ENCODE data around the gene NTRK3. TPM values are rescaled to one million over a fixed set of nuclear protein-coding genes. Genes with fewer than 3 reads are reported as not detected.

The NTRK3 gene
- total RNA-seq, 2 experiments from 2014 or later = not detected

- Mint-ChIP-seq H3K27ac (no peak overlapping the region), H3K4me1 (ENCODE audit: low read depth) (no peaks in the 10 kb centered on the region), H3K36me3 (ENCODE audit: low read depth) (no peaks in the 10 kb centered on the region), H3K4me3 (no peak overlapping the region), H3K27me3 (ENCODE audit: low read depth) (no peaks in the 10 kb centered on the region), H3K9me3 (ENCODE audit: insufficient read depth) (no peaks in the 10 kb centered on the region)
- DNase-seq = no peak
- ChIA-PET POLR2A (no interaction called here), CTCF (no interaction called here)
- ATAC-seq = no peak
These were observed 129.7 kb downstream of the NTRK3 start for GRCh38 chr15:88126695-88127431.

GRCh38 chr15:88125576-88125975 lies 131.0 kb downstream of the NTRK3 start:
- ATAC-seq (no peak), DNase-seq (no peak)
- POLR2A ChIA-PET = no interaction called here
- no peak overlapping the region for H3K4me3 Mint-ChIP-seq
- no peaks in the 10 kb centered on the region for H3K4me1 Mint-ChIP-seq (ENCODE audit: low read depth)
- H3K27ac Mint-ChIP-seq = no peak overlapping the region
- H3K9me3 Mint-ChIP-seq (ENCODE audit: insufficient read depth) = no peaks in the 10 kb centered on the region
- H3K36me3 Mint-ChIP-seq (ENCODE audit: low read depth) = no peaks in the 10 kb centered on the region
- no peaks in the 10 kb centered on the region for H3K27me3 Mint-ChIP-seq (ENCODE audit: low read depth)
- CTCF ChIA-PET = no interaction called here

GRCh38 chr15:88124199-88124598 lies 132.3 kb downstream of the NTRK3 start:
- no peaks in the 10 kb centered on the region for H3K27me3 Mint-ChIP-seq (ENCODE audit: low read depth)
- H3K4me3 Mint-ChIP-seq = no peak overlapping the region
- H3K36me3 Mint-ChIP-seq (ENCODE audit: low read depth) = no peaks in the 10 kb centered on the region
- ChIA-PET CTCF (no interaction called here), POLR2A (no interaction called here)
- no peak overlapping the region for H3K27ac Mint-ChIP-seq
- no peak for DNase-seq
- ATAC-seq = no peak
- no peaks in the 10 kb centered on the region for H3K4me1 Mint-ChIP-seq (ENCODE audit: low read depth)
- no peaks in the 10 kb centered on the region for H3K9me3 Mint-ChIP-seq (ENCODE audit: insufficient read depth)

GRCh38 chr15:88121968-88122530 lies 134.5 kb downstream of the NTRK3 start:
- H3K27me3 Mint-ChIP-seq (ENCODE audit: low read depth) = no peaks in the 10 kb centered on the region
- DNase-seq (no peak), ATAC-seq (no peak)
- ChIA-PET CTCF (no interaction called here), POLR2A (no interaction called here)
- H3K36me3 Mint-ChIP-seq (ENCODE audit: low read depth) = no peaks in the 10 kb centered on the region
- no peaks in the 10 kb centered on the region for H3K4me1 Mint-ChIP-seq (ENCODE audit: low read depth)
- no peak overlapping the region for H3K4me3 Mint-ChIP-seq
- H3K27ac Mint-ChIP-seq = no peak overlapping the region
- H3K9me3 Mint-ChIP-seq (ENCODE audit: insufficient read depth) = no peaks in the 10 kb centered on the region

GRCh38 chr15:88120026-88120425 lies 136.5 kb downstream of the NTRK3 start:
- H3K27me3 Mint-ChIP-seq (ENCODE audit: low read depth) = no peaks in the 10 kb centered on the region
- ChIA-PET POLR2A (no interaction called here), CTCF (no interaction called here)
- H3K4me3 Mint-ChIP-seq = no peak overlapping the region
- H3K36me3 Mint-ChIP-seq (ENCODE audit: low read depth) = no peaks in the 10 kb centered on the region
- H3K27ac Mint-ChIP-seq = no peak overlapping the region
- ATAC-seq (no peak), DNase-seq (no peak)
- no peaks in the 10 kb centered on the region for H3K4me1 Mint-ChIP-seq (ENCODE audit: low read depth)
- no peaks in the 10 kb centered on the region for H3K9me3 Mint-ChIP-seq (ENCODE audit: insufficient read depth)

GRCh38 chr15:88118741-88119140 lies 137.8 kb downstream of the NTRK3 start:
- Mint-ChIP-seq H3K36me3 (ENCODE audit: low read depth) (no peaks in the 10 kb centered on the region), H3K4me3 (no peak overlapping the region), H3K4me1 (ENCODE audit: low read depth) (no peaks in the 10 kb centered on the region), H3K9me3 (ENCODE audit: insufficient read depth) (no peaks in the 10 kb centered on the region), H3K27me3 (ENCODE audit: low read depth) (no peaks in the 10 kb centered on the region), H3K27ac (no peak overlapping the region)
- ChIA-PET CTCF (no interaction called here), POLR2A (no interaction called here)
- ATAC-seq = no peak
- DNase-seq = no peak

- no peak overlapping the region for H3K4me3 Mint-ChIP-seq
- CTCF ChIA-PET = no interaction called here
- no peaks in the 10 kb centered on the region for H3K27me3 Mint-ChIP-seq (ENCODE audit: low read depth)
- no peaks in the 10 kb centered on the region for H3K36me3 Mint-ChIP-seq (ENCODE audit: low read depth)
- no peaks in the 10 kb centered on the region for H3K9me3 Mint-ChIP-seq (ENCODE audit: insufficient read depth)
- DNase-seq (no peak), ATAC-seq (no peak)
- no peak overlapping the region for H3K27ac Mint-ChIP-seq
- H3K4me1 Mint-ChIP-seq (ENCODE audit: low read depth) = no peaks in the 10 kb centered on the region
- POLR2A ChIA-PET = no interaction called here
These were observed 138.5 kb downstream of the NTRK3 start for GRCh38 chr15:88118035-88118434.

- H3K27ac Mint-ChIP-seq = no peak overlapping the region
- ATAC-seq (no peak), DNase-seq (no peak)
- no peaks in the 10 kb centered on the region for H3K27me3 Mint-ChIP-seq (ENCODE audit: low read depth)
- no peak overlapping the region for H3K4me3 Mint-ChIP-seq
- CTCF ChIA-PET = no interaction called here
- H3K36me3 Mint-ChIP-seq (ENCODE audit: low read depth) = no peaks in the 10 kb centered on the region
- no peaks in the 10 kb centered on the region for H3K4me1 Mint-ChIP-seq (ENCODE audit: low read depth)
- H3K9me3 Mint-ChIP-seq (ENCODE audit: insufficient read depth) = no peaks in the 10 kb centered on the region
- POLR2A ChIA-PET = no interaction called here
These were observed 140.9 kb downstream of the NTRK3 start for GRCh38 chr15:88115486-88116152.

GRCh38 chr15:88113613-88114308 lies 142.8 kb downstream of the NTRK3 start:
- H3K4me3 Mint-ChIP-seq = no peak overlapping the region
- no peaks in the 10 kb centered on the region for H3K9me3 Mint-ChIP-seq (ENCODE audit: insufficient read depth)
- H3K27me3 Mint-ChIP-seq (ENCODE audit: low read depth) = no peaks in the 10 kb centered on the region
- no peak for DNase-seq
- no peak for ATAC-seq
- ChIA-PET POLR2A (no interaction called here), CTCF (no interaction called here)
- H3K27ac Mint-ChIP-seq = no peak overlapping the region
- H3K36me3 Mint-ChIP-seq (ENCODE audit: low read depth) = no peaks in the 10 kb centered on the region
- no peaks in the 10 kb centered on the region for H3K4me1 Mint-ChIP-seq (ENCODE audit: low read depth)

GRCh38 chr15:88108991-88109390 lies 147.5 kb downstream of the NTRK3 start:
- no peaks in the 10 kb centered on the region for H3K4me1 Mint-ChIP-seq (ENCODE audit: low read depth)
- H3K27me3 Mint-ChIP-seq (ENCODE audit: low read depth) = no peaks in the 10 kb centered on the region
- H3K9me3 Mint-ChIP-seq (ENCODE audit: insufficient read depth) = no peaks in the 10 kb centered on the region
- no peak overlapping the region for H3K27ac Mint-ChIP-seq
- no peak overlapping the region for H3K4me3 Mint-ChIP-seq
- POLR2A ChIA-PET = no interaction called here
- no peak for DNase-seq
- H3K36me3 Mint-ChIP-seq (ENCODE audit: low read depth) = no peaks in the 10 kb centered on the region
- CTCF ChIA-PET = no interaction called here
- ATAC-seq = no peak

GRCh38 chr15:88108477-88108876 lies 148.1 kb downstream of the NTRK3 start:
- no peaks in the 10 kb centered on the region for H3K9me3 Mint-ChIP-seq (ENCODE audit: insufficient read depth)
- H3K27me3 Mint-ChIP-seq (ENCODE audit: low read depth) = no peaks in the 10 kb centered on the region
- no peaks in the 10 kb centered on the region for H3K4me1 Mint-ChIP-seq (ENCODE audit: low read depth)
- H3K36me3 Mint-ChIP-seq (ENCODE audit: low read depth) = no peaks in the 10 kb centered on the region
- ChIA-PET CTCF (no interaction called here), POLR2A (no interaction called here)
- no peak overlapping the region for H3K27ac Mint-ChIP-seq
- DNase-seq (no peak), ATAC-seq (no peak)
- no peak overlapping the region for H3K4me3 Mint-ChIP-seq

GRCh38 chr15:88106074-88106473 lies 150.5 kb downstream of the NTRK3 start:
- no peak overlapping the region for H3K27ac Mint-ChIP-seq
- H3K4me3 Mint-ChIP-seq = no peak overlapping the region
- H3K9me3 Mint-ChIP-seq (ENCODE audit: insufficient read depth) = no peaks in the 10 kb centered on the region
- DNase-seq (no peak), ATAC-seq (no peak)
- ChIA-PET POLR2A (no interaction called here), CTCF (no interaction called here)
- H3K36me3 Mint-ChIP-seq (ENCODE audit: low read depth) = no peaks in the 10 kb centered on the region
- no peaks in the 10 kb centered on the region for H3K27me3 Mint-ChIP-seq (ENCODE audit: low read depth)
- no peaks in the 10 kb centered on the region for H3K4me1 Mint-ChIP-seq (ENCODE audit: low read depth)
